Measurements from ENCODE around the gene MET. TPM values are rescaled to one million over a fixed set of nuclear protein-coding genes. Genes with fewer than 3 reads are reported as not detected.

The MET gene
- total and polyA plus RNA-seq, 2 of the 13 experiments (the other 11 are each of a cell fraction or from before 2014, with no cell fraction given): 21.8 to 31.5 TPM

DNA sequence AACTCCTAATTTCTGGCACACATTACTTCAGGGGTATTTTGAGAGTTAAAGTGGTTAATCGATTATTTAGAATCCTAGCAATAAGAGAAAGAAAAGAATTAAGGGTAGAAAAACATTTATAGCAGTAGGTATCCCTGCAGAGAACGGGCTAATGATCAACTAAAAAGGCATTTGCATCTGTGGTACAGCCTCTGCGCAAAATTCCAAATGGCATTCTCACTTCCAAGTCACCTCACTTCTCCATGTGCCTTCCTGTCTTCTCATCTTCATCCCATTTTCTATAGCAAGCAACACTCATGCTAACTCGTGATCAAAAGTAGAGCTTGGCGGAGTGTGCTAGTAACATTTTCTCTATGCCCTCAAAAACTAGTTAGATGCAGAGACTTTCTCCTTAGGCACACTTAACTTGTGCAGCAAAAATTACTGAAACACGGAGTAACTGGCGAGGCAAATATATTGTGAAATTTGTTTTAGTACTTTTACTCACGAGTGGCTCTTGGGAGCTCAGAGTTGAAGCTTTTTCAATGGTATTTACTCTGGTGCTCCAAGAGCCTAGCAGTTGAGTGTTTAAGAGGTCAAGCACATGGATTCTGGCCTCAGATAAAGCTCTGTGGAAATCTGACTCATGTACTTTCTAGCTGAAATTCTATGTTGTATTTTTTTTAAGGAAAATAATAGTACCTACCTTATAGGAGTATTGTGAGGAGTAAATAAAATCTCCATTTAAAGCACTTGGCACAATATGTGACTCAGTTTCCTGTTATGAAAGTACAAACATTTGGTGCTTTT, 65.1 kb downstream of the MET start (continued):
- TF ChIP-seq, protein P1, sequence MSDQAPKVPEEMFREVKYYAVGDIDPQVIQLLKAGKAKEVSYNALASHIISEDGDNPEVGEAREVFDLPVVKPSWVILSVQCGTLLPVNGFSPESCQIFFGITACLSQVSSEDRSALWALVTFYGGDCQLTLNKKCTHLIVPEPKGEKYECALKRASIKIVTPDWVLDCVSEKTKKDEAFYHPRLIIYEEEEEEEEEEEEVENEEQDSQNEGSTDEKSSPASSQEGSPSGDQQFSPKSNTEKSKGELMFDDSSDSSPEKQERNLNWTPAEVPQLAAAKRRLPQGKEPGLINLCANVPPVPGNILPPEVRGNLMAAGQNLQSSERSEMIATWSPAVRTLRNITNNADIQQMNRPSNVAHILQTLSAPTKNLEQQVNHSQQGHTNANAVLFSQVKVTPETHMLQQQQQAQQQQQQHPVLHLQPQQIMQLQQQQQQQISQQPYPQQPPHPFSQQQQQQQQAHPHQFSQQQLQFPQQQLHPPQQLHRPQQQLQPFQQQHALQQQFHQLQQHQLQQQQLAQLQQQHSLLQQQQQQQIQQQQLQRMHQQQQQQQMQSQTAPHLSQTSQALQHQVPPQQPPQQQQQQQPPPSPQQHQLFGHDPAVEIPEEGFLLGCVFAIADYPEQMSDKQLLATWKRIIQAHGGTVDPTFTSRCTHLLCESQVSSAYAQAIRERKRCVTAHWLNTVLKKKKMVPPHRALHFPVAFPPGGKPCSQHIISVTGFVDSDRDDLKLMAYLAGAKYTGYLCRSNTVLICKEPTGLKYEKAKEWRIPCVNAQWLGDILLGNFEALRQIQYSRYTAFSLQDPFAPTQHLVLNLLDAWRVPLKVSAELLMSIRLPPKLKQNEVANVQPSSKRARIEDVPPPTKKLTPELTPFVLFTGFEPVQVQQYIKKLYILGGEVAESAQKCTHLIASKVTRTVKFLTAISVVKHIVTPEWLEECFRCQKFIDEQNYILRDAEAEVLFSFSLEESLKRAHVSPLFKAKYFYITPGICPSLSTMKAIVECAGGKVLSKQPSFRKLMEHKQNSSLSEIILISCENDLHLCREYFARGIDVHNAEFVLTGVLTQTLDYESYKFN (CRISPR knock-in tag; conservative IDR thresholded peaks at IDR 0.05): peak; percentile 38; the same call in 1 of the 2 replicates
- no peak for TF ChIP-seq ZNF3 (CRISPR knock-in tag; IDR thresholded peaks at IDR 0.05)
- TF ChIP-seq EP300 (IDR thresholded peaks at IDR 0.05; ENCODE audit: low read depth in 2 of 2, low read length in 2 of 2): peak in 1 of 2 experiments; percentile 57; a peak in 1 of 4 replicates
- TF ChIP-seq EP300 (CRISPR knock-in tag; IDR thresholded peaks at IDR 0.05; ENCODE audit: borderline replicate concordance): no peak
- no peak for TF ChIP-seq TRIM24 (CRISPR knock-in tag; IDR thresholded peaks at IDR 0.05)
- TF ChIP-seq RXRA (CRISPR knock-in tag; IDR thresholded peaks at IDR 0.05): no peak
- TF ChIP-seq, protein P2, sequence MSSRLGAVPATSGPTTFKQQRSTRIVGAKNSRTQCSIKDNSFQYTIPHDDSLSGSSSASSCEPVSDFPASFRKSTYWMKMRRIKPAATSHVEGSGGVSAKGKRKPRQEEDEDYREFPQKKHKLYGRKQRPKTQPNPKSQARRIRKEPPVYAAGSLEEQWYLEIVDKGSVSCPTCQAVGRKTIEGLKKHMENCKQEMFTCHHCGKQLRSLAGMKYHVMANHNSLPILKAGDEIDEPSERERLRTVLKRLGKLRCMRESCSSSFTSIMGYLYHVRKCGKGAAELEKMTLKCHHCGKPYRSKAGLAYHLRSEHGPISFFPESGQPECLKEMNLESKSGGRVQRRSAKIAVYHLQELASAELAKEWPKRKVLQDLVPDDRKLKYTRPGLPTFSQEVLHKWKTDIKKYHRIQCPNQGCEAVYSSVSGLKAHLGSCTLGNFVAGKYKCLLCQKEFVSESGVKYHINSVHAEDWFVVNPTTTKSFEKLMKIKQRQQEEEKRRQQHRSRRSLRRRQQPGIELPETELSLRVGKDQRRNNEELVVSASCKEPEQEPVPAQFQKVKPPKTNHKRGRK (CRISPR knock-in tag; IDR thresholded peaks at IDR 0.05): no peak
- no peak for TF ChIP-seq THYN1 (CRISPR knock-in tag; IDR thresholded peaks at IDR 0.05; ENCODE audit: borderline replicate concordance, low read depth)
- TF ChIP-seq, protein P3, sequence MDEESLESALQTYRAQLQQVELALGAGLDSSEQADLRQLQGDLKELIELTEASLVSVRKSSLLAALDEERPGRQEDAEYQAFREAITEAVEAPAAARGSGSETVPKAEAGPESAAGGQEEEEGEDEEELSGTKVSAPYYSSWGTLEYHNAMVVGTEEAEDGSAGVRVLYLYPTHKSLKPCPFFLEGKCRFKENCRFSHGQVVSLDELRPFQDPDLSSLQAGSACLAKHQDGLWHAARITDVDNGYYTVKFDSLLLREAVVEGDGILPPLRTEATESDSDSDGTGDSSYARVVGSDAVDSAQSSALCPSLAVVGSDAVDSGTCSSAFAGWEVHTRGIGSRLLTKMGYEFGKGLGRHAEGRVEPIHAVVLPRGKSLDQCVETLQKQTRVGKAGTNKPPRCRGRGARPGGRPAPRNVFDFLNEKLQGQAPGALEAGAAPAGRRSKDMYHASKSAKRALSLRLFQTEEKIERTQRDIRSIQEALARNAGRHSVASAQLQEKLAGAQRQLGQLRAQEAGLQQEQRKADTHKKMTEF (CRISPR knock-in tag; IDR thresholded peaks at IDR 0.05): no peak
- no peak for TF ChIP-seq SOX13 (IDR thresholded peaks at IDR 0.05)
- TF ChIP-seq SOX13 (CRISPR knock-in tag; conservative IDR thresholded peaks at IDR 0.05 in 1 of 2, IDR thresholded peaks at IDR 0.05 in 1 of 2): peak in 1 of 2 experiments; percentile 61; a peak in 1 of 4 replicates
- TF ChIP-seq SRY (CRISPR knock-in tag; IDR thresholded peaks at IDR 0.05): no peak
- TF ChIP-seq KMT2A (CRISPR knock-in tag; IDR thresholded peaks at IDR 0.05): no peak
- peak; percentile 45; the same call in 1 of the 2 replicates for TF ChIP-seq CEBPB (IDR thresholded peaks at IDR 0.05; ENCODE audit: borderline replicate concordance, low read depth, low read length)
- no peak for TF ChIP-seq HNRNPL (IDR thresholded peaks at IDR 0.05; ENCODE audit: low read depth, low read length)
- TF ChIP-seq YEATS4 (CRISPR knock-in tag; IDR thresholded peaks at IDR 0.05; ENCODE audit: borderline replicate concordance): no peak
- TF ChIP-seq, protein P4, sequence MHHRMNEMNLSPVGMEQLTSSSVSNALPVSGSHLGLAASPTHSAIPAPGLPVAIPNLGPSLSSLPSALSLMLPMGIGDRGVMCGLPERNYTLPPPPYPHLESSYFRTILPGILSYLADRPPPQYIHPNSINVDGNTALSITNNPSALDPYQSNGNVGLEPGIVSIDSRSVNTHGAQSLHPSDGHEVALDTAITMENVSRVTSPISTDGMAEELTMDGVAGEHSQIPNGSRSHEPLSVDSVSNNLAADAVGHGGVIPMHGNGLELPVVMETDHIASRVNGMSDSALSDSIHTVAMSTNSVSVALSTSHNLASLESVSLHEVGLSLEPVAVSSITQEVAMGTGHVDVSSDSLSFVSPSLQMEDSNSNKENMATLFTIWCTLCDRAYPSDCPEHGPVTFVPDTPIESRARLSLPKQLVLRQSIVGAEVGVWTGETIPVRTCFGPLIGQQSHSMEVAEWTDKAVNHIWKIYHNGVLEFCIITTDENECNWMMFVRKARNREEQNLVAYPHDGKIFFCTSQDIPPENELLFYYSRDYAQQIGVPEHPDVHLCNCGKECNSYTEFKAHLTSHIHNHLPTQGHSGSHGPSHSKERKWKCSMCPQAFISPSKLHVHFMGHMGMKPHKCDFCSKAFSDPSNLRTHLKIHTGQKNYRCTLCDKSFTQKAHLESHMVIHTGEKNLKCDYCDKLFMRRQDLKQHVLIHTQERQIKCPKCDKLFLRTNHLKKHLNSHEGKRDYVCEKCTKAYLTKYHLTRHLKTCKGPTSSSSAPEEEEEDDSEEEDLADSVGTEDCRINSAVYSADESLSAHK (CRISPR knock-in tag; IDR thresholded peaks at IDR 0.05; ENCODE audit: borderline replicate concordance): no peak

Measured in HepG2 (cell line).